Neural progenitor cell (in vitro differentiated cells): ENCODE results near the gene RIPK3. TPM values are rescaled to one million over a fixed set of nuclear protein-coding genes. Genes with fewer than 3 reads are reported as not detected.

Experiments
- DNase-seq: peaks from one replicate; pipeline ENCODE4 v3.0.0-alpha.2; 2016; ENCODE audit warnings: low spot score
- H2AFZ ChIP-seq: fragments of 200-600 bp; sonication (generic); replicated peaks from 2 replicates; pipeline ENCODE4 v1.6.1; 2016; ENCODE audit warnings: antibody characterized with exemption
- H3F3A ChIP-seq: fragments of 200-600 bp; sonication (generic); 2 replicates; pipeline ENCODE4 v1.6.1; 2016; ENCODE audit warnings: antibody characterized with exemption, low read depth
- H3K27ac ChIP-seq: fragments of 200-600 bp; sonication (generic); 2 replicates; pipeline ENCODE4 v1.5.1; 2016; ENCODE audit warnings: mild to moderate bottlenecking
- H3K27me3 ChIP-seq: fragments of 200-600 bp; sonication (generic); 2 replicates; pipeline ENCODE4 v1.6.1; 2016; ENCODE audit warnings: mild to moderate bottlenecking, moderate library complexity
- H3K36me3 ChIP-seq: fragments of 200-600 bp; sonication (generic); 2 replicates; pipeline ENCODE4 v1.5.1; 2016
- H3K4me1 ChIP-seq: fragments of 200-600 bp; sonication (generic); 2 replicates; pipeline ENCODE4 v1.6.1; 2016; ENCODE audit warnings: mixed run types
- H3K4me2 ChIP-seq: fragments of 200-600 bp; sonication (generic); 2 replicates; pipeline ENCODE4 v1.6.1; 2016
- H3K4me3 ChIP-seq: fragments of 200-600 bp; sonication (generic); 2 replicates; pipeline ENCODE4 v1.5.1; 2016
- H3K79me2 ChIP-seq: fragments of 200-600 bp; sonication (generic); 2 replicates; pipeline ENCODE4 v1.6.1; 2016; ENCODE audit warnings: low read depth
- H3K9ac ChIP-seq: fragments of 200-600 bp; sonication (generic); 2 replicates; pipeline ENCODE4 v1.6.1; 2016
- H3K9me3 ChIP-seq: fragments of 200-600 bp; sonication (generic); 2 replicates; pipeline ENCODE4 v1.5.1; 2016; ENCODE audit warnings: low read depth
- H4K20me1 ChIP-seq: fragments of 200-600 bp; sonication (generic); 2 replicates; pipeline ENCODE4 v1.6.1; 2016; ENCODE audit warnings: low read depth
- H3K27ac Mint-ChIP-seq: 3 replicates; pipeline ENCODE4 v1.8.0; 2021; ENCODE audit warnings: mixed read lengths
- H3K27me3 Mint-ChIP-seq: 2 replicates; pipeline ENCODE4 v1.8.0; 2022; ENCODE audit warnings: low read depth, mild to moderate bottlenecking, inconsistent platforms, moderate library complexity, mixed read lengths; ENCODE audit not compliant: insufficient read depth
- H3K36me3 Mint-ChIP-seq: 3 replicates; pipeline ENCODE4 v1.8.0; 2021; ENCODE audit warnings: mixed read lengths
- H3K4me1 Mint-ChIP-seq: 3 replicates; pipeline ENCODE4 v1.8.0; 2021; ENCODE audit warnings: mixed read lengths
- H3K4me3 Mint-ChIP-seq: 3 replicates; pipeline ENCODE4 v1.8.0; 2021; ENCODE audit warnings: mild to moderate bottlenecking, moderate library complexity, mixed read lengths
- H3K9me3 Mint-ChIP-seq: 3 replicates; pipeline ENCODE4 v1.8.0; 2020; ENCODE audit warnings: mixed read lengths
- EZH2 ChIP-seq: fragments of 200-600 bp; sonication (generic); IDR thresholded peaks from 2 replicates; pipeline ENCODE4 v1.6.1; 2017; ENCODE audit warnings: antibody characterized with exemption, mild to moderate bottlenecking, moderate library complexity
- EZH2phosphoT487 ChIP-seq: fragments of 200-600 bp; sonication (generic); IDR thresholded peaks from 2 replicates; pipeline ENCODE4 v1.6.1; 2017; ENCODE audit warnings: antibody characterized with exemption
- total RNA-seq: library from RNA; depleted of rRNA; stranded (reverse); fragments of >200 nt; gene quantifications from 2 replicates; pipeline ENCODE4 v1.2.3, GENCODE V29; 2015; ENCODE audit warnings: low replicate concordance
- TF ChIP-seq, protein P1 (sequence below): fragments of 200-600 bp; sonication (generic); IDR thresholded peaks from 2 replicates; pipeline ENCODE4 v1.5.1; 2017; ENCODE audit warnings: antibody characterized with exemption, mild to moderate bottlenecking

The RIPK3 gene
- total RNA-seq, 1 donor from 2014 or later, result not detected

DNA sequence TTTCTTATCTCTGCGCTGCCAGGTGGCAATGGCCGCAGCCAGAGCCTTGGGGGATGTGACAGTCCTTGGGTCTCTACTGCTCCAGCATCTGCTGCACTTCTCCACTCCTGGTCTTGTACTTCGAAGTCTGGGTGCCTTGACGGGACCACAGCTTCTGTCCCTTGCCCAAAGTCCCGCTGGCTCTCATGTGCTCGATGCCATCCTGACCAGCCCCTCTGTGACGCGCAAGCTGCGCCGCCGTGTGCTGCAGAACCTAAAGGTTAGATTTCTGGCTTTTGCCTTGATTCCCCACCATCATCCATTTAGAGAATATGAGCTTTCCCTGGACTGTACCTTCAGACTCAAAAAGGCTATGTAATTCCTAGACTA lies 35.8 kb downstream of the RIPK3 start:
- H4K20me1 ChIP-seq, result no peaks in the 10 kb centered on the region
- no peak overlapping the region for H3K4me3 Mint-ChIP-seq
- no peak overlapping the region for H3K9ac ChIP-seq
- DNase-seq, result no peak
- H3K9me3 ChIP-seq, result no peaks in the 10 kb centered on the region
- no peaks in the 10 kb centered on the region for H3K36me3 ChIP-seq
- H3F3A ChIP-seq, result peaks cover 4% of the 10 kb centered on the region
- no peak overlapping the region for H3K27ac ChIP-seq
- peaks cover 17% of the 10 kb centered on the region for H3K79me2 ChIP-seq
- peaks cover 22% of the 10 kb centered on the region for H3K36me3 Mint-ChIP-seq
- H3K9me3 Mint-ChIP-seq, result no peaks in the 10 kb centered on the region
- no peak overlapping the region for H3K4me3 ChIP-seq
- H3K27me3 ChIP-seq, result no peaks in the 10 kb centered on the region
- peaks cover 11% of the 10 kb centered on the region for H3K27me3 Mint-ChIP-seq
- H3K27ac Mint-ChIP-seq, result no peak overlapping the region
- no peak overlapping the region for H3K4me2 ChIP-seq
- H3K4me1 Mint-ChIP-seq, result peaks cover 20% of the 10 kb centered on the region
- H2AFZ ChIP-seq, result no peak overlapping the region
- no peak for TF ChIP-seq EZH2
- TF ChIP-seq, protein P1, sequence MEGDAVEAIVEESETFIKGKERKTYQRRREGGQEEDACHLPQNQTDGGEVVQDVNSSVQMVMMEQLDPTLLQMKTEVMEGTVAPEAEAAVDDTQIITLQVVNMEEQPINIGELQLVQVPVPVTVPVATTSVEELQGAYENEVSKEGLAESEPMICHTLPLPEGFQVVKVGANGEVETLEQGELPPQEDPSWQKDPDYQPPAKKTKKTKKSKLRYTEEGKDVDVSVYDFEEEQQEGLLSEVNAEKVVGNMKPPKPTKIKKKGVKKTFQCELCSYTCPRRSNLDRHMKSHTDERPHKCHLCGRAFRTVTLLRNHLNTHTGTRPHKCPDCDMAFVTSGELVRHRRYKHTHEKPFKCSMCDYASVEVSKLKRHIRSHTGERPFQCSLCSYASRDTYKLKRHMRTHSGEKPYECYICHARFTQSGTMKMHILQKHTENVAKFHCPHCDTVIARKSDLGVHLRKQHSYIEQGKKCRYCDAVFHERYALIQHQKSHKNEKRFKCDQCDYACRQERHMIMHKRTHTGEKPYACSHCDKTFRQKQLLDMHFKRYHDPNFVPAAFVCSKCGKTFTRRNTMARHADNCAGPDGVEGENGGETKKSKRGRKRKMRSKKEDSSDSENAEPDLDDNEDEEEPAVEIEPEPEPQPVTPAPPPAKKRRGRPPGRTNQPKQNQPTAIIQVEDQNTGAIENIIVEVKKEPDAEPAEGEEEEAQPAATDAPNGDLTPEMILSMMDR, result no peak
- TF ChIP-seq EZH2phosphoT487, result no peak
- peaks cover 11% of the 10 kb centered on the region for H3K4me1 ChIP-seq

DNA sequence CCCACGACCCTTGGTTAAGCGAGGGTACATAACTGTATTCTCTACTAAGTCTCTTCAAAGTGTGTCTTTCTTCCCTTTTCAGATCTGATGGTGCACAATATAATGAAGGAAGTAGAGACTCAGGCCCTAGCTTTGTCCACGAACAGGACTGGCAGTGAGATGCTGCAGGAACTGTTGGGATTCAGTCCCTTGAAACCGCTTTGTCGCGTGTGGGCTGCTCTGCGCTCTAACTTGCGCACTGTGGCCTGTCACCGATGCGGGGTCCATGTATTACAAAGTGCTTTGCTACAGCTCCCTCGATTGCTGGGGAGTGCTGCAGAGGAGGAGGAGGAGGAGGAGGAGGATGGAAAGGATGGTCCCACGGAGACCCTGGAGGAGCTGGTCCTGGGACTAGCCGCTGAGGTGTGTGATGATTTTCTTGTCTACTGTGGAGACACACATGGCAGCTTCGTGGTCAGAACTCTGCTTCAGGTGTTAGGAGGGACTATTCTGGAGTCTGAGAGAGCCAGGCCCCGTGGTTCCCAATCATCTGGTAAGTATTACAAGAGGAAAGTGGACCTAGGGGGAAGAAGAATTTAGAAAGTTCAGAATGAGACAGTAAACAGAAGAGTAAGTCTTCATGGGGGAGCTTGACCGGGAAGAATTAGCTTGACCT lies 39.3 kb downstream of the RIPK3 start:
- H3K9ac ChIP-seq, result peak overlapping the region; percentile 67
- H3K36me3 Mint-ChIP-seq, result peaks cover 22% of the 10 kb centered on the region
- H3K4me2 ChIP-seq, result peak overlapping the region; percentile 86
- H3K9me3 ChIP-seq, result no peaks in the 10 kb centered on the region
- H4K20me1 ChIP-seq, result no peaks in the 10 kb centered on the region
- no peak overlapping the region for H2AFZ ChIP-seq
- H3K27ac Mint-ChIP-seq, result no peak overlapping the region
- H3K4me1 ChIP-seq, result peaks cover 16% of the 10 kb centered on the region
- no peaks in the 10 kb centered on the region for H3K36me3 ChIP-seq
- no peak for DNase-seq
- H3K9me3 Mint-ChIP-seq, result no peaks in the 10 kb centered on the region
- peak overlapping the region; percentile 94 for H3K4me3 Mint-ChIP-seq
- TF ChIP-seq EZH2, result no peak
- TF ChIP-seq EZH2phosphoT487, result no peak
- TF ChIP-seq, protein P1, result no peak
- H3F3A ChIP-seq, result peaks cover 12% of the 10 kb centered on the region
- H3K27me3 Mint-ChIP-seq, result peaks cover 4% of the 10 kb centered on the region
- no peak overlapping the region for H3K27ac ChIP-seq
- peak overlapping the region; percentile 91 for H3K4me3 ChIP-seq
- peaks cover 25% of the 10 kb centered on the region for H3K4me1 Mint-ChIP-seq
- peaks cover 17% of the 10 kb centered on the region for H3K79me2 ChIP-seq
- no peaks in the 10 kb centered on the region for H3K27me3 ChIP-seq

DNA sequence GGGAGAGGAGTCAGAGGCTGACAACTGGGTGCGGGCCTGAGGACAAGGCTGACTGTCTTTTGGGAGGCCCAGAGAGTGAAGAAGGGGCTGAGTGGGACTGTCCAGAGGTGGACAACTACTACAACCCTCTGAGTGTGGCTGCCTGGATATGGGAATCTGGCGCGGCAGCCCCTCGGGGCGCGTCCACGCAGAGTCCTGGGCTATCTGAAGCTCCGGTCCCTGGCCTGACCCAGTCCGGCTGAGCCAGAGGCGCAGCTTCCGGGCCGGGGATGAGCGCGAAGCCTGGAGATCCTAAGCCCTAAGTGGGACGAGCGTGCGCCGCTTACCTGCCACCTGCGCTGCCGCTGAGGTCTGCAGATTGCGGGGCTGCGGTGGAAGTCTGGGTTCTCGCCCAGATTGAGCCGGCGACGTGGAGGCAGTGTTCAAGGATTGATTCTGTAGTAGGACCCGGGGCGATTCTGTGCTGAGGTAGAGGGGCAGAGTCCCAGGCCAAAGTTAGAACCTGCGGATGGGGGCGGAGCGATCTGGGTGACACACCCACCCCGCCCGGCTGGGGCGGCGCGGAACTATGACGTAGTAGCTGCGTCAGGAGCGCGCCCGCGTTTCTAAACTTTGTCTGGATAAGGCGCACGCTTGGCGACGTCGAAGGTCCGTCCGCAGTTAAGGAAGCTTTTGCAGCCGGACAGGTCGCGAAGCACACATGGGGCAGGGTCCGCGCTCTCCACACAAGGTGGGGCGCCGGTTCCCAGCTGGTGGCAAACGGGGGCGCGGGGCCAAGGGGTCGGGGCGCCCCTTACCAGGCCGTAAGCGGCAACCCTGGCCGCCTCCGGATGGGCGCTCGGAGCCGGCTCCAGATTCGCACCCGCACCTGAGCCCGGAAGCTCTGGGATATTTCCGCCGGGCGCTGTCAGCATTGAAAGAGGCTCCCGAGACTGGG lies 40.3 kb downstream of the RIPK3 start, which contains the start of the genes DHRS1 and NOP9:
DHRS1 (minus strand) TSS at position 526 of the 937 bp plus-strand sequence. CDS start 674 bp downstream, outside the sequence.
NOP9 (plus strand) TSS at position 596 of the 937 bp plus-strand sequence; CDS start at position 701, 105 bp downstream.
- peak; percentile 96 for DNase-seq
- Mint-ChIP-seq H3K4me1 (peaks cover 25% of the 10 kb centered on the region), H3K4me3 (peak within 1 kb of the TSS; percentile 94), H3K36me3 (peaks cover 16% of the 10 kb centered on the region), H3K27ac (peak within 1 kb of the TSS; percentile 67), H3K9me3 (no peaks in the 10 kb centered on the region), H3K27me3 (peaks cover 4% of the 10 kb centered on the region)
- Histone ChIP-seq H3K27me3 (no peaks in the 10 kb centered on the region), H3K9me3 (no peaks in the 10 kb centered on the region), H3K79me2 (peaks cover 17% of the 10 kb centered on the region), H3K4me3 (peak within 1 kb of the TSS; percentile 91), H2AFZ (peak within 1 kb of the TSS; percentile 96), H3K27ac (peak within 1 kb of the TSS; percentile 30), H3K4me1 (peaks cover 16% of the 10 kb centered on the region), H3F3A (peaks cover 12% of the 10 kb centered on the region), H3K36me3 (no peaks in the 10 kb centered on the region), H3K4me2 (peak within 1 kb of the TSS; percentile 86), H4K20me1 (no peaks in the 10 kb centered on the region), H3K9ac (peak within 1 kb of the TSS; percentile 83)
- no peak for TF ChIP-seq EZH2phosphoT487
- TF ChIP-seq EZH2, result no peak
- TF ChIP-seq, protein P1, result no peak
